ENCODE results near the gene C16orf92. TPM values are rescaled to one million over a fixed set of nuclear protein-coding genes. Genes with fewer than 3 reads are reported as not detected.

C16orf92 gene
- total and polyA plus RNA-seq, 2 donors (not counting 3 experiments of a cell fraction or from before 2014, with no cell fraction given), result not detected

DNA sequence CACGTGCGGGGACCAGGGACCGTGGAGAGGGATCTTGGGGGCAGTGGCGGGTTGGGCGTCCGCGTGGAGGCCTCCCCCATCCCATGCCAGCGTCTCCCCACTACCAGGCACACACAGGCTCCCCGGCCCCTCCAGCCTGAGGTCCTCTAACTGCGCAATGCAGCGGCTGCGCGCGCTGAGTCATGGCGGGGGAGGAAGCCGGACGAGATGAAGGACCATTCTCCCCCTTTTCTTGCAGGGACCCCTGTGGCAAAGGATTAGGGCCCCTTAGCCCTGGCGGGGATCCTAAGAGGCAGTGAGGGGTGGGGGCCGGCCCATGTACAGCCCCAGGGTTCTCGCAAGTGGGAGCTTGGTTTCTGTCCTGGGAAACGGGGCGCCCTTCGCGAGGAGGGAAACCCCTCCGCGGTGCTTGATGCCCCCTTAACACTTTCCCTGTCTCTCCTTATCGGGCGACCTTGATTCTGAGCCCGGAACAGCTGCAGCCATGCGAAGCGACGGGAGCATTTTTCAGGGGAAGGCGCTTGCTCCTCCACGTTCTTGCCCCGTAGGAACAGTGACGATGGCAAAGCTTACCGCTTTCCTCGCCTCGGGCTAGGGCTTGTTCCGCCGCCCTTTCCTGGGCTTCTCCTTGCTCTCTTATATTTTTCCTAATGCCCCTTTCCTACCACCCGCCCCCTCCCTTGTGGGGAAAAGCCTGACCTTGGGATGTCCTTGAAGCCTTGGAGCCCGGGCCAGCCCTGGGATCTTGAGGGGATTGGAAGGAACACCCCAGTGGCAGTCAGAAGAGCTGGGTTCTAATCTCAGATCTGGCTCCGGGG is 43.2 kb downstream of the C16orf92 start:
- POLR2A ChIA-PET, result interaction anchor here (0.7 to 2.8 kb wide), 7 partner anchors 9 to 364 kb away, joined by 3 to 21 read pairs (median 4); partner anchors contain the start of genes DCTPP1, PPP4C, SEZ6L2 and TBX6
- CTCF ChIA-PET, result interaction anchor here (0.6 to 4.5 kb wide), 15 partner anchors 8 to 344 kb away, joined by 3 to 53 read pairs (median 3); partner anchors contain the start of genes PPP4C, TBX6 and ZNF48
- Histone ChIP-seq H3K9ac (replicated peaks; ENCODE audit: extremely low read depth, insufficient read depth, low read length) (peak overlapping the region; percentile 82), H3K9me1 (replicated peaks; ENCODE audit: control insufficient read depth, extremely low read depth, insufficient read depth, low read length) (no peaks in the 10 kb centered on the region), H3K79me2 (ENCODE audit: control insufficient read depth, insufficient read depth, low read length) (peaks cover 46% of the 10 kb centered on the region), H2AFZ (ENCODE audit: low read depth, low read length) (no peak overlapping the region), H3K27ac (ENCODE audit: insufficient read depth, low read depth, low read length) (peak overlapping the region; percentile 78), H3K4me1 (ENCODE audit: control insufficient read depth, extremely low read depth, insufficient read depth, low read length) (peaks cover 29% of the 10 kb centered on the region), H3K4me3 (replicated peaks in 1 of 3; ENCODE audit: insufficient read depth in 1 of 3, low read depth in 1 of 3, low read length in 3 of 3) (peak overlapping the region; percentile 71 to 95 (median 91)), H3K27me3 (ENCODE audit: control insufficient read depth in 2 of 2, insufficient read depth in 2 of 2, low read length in 2 of 2) (no peaks in the 10 kb centered on the region), H3K36me3 (ENCODE audit: control insufficient read depth in 2 of 2, extremely low read depth in 1 of 2, insufficient read depth in 2 of 2, low read length in 2 of 2) (peaks cover 20 to 34% of the 10 kb centered on the region in 2 experiments), H3K9me3 (replicated peaks; ENCODE audit: control insufficient read depth, insufficient read depth, low read length) (no peaks in the 10 kb centered on the region), H4K20me1 (replicated peaks; ENCODE audit: control insufficient read depth, extremely low read depth, insufficient read depth, low read length) (no peaks in the 10 kb centered on the region), H3K4me2 (ENCODE audit: insufficient read depth, low read length) (peak overlapping the region; percentile 91)
- intact Hi-C loops (cut with micrococcal nuclease), result loop anchor here (1.0 to 2.0 kb wide), 5 partner anchors 9 to 592 kb away; partner anchors contain the start of genes FBRS and PPP4C
- FAIRE-seq, result peak; percentile 44
- TF ChIP-seq FOS (IDR thresholded peaks at IDR 0.05; ENCODE audit: borderline replicate concordance, insufficient read depth, low read length), result peak; percentile 35
- TF ChIP-seq POLR2AphosphoS5 (IDR thresholded peaks at IDR 0.05; ENCODE audit: insufficient read depth, low read depth, low read length), result no peak
- no peak for TF ChIP-seq CTCF (IDR thresholded peaks at IDR 0.05; ENCODE audit: extremely low read depth in 1 of 2, insufficient read depth in 1 of 2, low read depth in 1 of 2, low read length in 2 of 2)
- no peak for DNase-seq (ENCODE audit: low read depth, low spot score)
- BruUV-seq (replicated peaks), result TSS peak; percentile 57
- dilution Hi-C loops (cut with MboI; ENCODE audit: extremely low pct_ligation_motif_present, low sequenced_read_pairs), result no loop called here

All from endothelial cell of umbilical vein (primary cell).